GM12865 (cell line): ENCODE results near the gene SPRR1B.
"Not testable (repeated sequence)": the region's sequence is repeated elsewhere in the genome, so short reads cannot be mapped to it uniquely, and the experiment has no call there.

Experiments used
- DNase-seq: peaks from one replicate; pipeline ENCODE4 v3.0.0; 2010; ENCODE audit warnings: low read depth
- H3K4me3 ChIP-seq: 2 replicates; pipeline ENCODE4 v1.5.1; 2011; ENCODE audit warnings: mild to moderate bottlenecking, low read depth, low read length, control low read depth
- TF ChIP-seq, protein P1 (sequence below): IDR thresholded peaks from 2 replicates; pipeline ENCODE4 v1.5.1; 2011; ENCODE audit warnings: low read length, control low read depth, low read depth, inconsistent platforms; ENCODE audit not compliant: insufficient read depth; ENCODE audit errors: missing control alignments

Gene SPRR1B

DNA sequence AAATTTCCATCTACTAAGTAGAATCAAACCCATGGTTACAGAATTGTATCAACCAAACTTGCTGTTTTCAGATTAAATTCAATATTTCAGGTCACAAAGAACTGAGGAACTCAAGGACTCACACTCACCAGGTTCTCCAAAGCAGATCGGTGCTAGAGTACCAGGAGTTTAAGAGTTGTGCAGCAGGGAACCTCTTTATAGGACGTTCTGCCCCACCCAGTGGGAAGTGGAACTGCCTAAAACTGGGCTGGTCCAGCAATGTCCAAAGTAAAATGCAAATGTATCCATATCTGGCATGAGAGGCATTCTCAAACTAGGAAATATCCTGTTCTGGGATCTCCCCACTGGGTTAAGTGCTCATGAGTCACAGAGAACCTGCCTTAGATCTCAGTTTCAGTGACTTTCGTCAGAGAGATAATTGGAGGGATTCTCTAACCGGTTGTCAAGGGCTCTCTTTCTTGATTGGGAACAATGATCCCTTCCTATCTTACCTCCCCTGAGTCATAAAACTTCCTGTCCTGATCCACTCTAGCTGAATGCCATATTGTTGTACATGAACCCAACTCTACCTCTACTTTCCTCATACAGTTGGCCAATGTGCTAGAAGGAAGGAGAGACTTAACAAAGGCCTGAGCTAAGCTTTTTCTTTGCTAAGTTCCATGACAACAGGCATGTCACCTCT, 10.1 kb downstream of the SPRR1B start, which contains the start of gene SPRR2D:
TSS of gene SPRR2D (minus strand) at position 171 of the 682 bp plus-strand sequence. CDS start 774 bp downstream, outside the sequence.
- TF ChIP-seq, protein P1, sequence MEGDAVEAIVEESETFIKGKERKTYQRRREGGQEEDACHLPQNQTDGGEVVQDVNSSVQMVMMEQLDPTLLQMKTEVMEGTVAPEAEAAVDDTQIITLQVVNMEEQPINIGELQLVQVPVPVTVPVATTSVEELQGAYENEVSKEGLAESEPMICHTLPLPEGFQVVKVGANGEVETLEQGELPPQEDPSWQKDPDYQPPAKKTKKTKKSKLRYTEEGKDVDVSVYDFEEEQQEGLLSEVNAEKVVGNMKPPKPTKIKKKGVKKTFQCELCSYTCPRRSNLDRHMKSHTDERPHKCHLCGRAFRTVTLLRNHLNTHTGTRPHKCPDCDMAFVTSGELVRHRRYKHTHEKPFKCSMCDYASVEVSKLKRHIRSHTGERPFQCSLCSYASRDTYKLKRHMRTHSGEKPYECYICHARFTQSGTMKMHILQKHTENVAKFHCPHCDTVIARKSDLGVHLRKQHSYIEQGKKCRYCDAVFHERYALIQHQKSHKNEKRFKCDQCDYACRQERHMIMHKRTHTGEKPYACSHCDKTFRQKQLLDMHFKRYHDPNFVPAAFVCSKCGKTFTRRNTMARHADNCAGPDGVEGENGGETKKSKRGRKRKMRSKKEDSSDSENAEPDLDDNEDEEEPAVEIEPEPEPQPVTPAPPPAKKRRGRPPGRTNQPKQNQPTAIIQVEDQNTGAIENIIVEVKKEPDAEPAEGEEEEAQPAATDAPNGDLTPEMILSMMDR = no peak
- DNase-seq = no peak
- H3K4me3 ChIP-seq = no peak within 1 kb of the TSS

DNA sequence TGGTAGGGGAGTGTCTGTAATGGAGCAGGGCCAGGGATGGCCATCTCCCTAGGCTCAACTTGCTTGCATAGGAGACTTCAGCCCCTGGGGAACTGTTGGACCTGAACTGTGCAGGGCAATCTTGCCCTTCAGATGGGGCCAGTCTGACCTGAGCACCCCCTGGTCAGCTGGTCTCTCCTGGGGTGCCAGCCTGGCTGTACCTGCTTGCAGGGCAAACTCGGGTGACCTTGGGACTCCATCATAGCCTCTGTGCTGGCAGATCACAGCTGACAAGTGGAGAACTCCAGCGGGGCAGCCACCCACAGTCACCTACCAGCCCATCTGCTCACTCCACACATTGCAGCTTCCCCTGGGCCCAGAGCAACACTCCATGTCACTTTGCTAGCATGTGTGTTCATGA, 18.2 kb downstream of the SPRR1B start:
- no peak for DNase-seq
- H3K4me3 ChIP-seq = no peak overlapping the region
- TF ChIP-seq, protein P1 = no peak

DNA sequence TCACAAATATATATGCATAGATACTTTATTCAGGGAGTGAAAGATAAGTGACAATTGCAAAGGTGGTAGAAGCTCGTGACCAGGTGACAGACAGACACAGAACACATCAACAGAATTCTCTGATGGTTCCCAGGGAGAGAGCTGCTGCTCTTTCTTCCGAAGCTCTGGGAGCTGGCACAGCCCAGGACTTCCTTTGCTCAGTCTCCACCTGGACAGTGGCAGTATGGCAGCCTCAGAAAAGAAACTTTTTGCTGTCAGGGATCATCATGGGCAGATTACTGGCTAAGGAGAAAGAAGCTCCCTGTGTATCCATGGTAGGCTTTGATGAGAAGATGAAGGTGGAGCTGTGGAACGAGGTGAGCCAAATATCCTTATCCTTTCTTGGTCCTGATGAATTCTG, 25.1 kb downstream of the SPRR1B start:
- DNase-seq, H3K4me3 ChIP-seq: not testable (repeated sequence)

DNA sequence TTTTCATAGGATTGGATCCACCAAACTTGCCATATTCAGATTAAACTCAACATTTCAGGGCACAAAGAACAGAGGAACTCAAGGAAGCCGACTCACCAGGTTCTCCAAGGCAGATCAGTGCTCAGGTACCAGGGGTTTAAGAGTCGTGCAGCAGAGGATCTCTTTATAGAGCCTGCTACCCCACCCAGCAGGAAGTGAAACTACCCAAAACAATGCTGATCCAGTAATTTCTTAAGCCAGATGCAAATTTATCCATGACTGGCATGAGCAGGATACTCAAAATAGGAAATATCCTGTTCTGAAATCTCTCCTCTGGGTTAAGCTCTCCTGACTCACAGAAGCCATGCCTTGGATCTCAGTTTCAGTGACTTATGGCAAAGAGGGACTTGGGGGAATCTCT, 26.4 kb downstream of the SPRR1B start, which contains the start of gene SPRR2A:
TSS of gene SPRR2A (minus strand) at position 138 of the 400 bp plus-strand sequence. CDS start 777 bp downstream, outside the sequence.
- TF ChIP-seq, protein P1 = no peak
- DNase-seq = no peak
- no peak within 1 kb of the TSS for H3K4me3 ChIP-seq

DNA sequence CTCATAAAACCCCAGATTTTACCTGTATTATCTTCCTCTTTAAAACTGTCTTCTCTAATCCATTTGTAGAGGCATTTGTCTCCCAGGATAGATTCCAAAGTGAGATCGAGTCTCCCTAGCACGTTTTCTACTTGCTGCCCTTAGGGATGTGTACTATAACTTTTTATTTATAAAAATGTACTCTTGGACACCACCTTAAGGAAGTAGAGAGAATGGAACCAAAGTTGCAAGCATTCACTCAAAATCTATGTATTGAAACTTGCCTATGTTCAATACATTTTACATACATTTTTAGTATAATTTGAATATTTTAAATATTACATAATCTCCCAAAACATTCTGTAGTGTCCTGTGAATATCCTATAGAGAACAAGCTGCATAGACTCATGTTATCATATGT, 27.2 kb downstream of the SPRR1B start:
- DNase-seq = no peak

DNA sequence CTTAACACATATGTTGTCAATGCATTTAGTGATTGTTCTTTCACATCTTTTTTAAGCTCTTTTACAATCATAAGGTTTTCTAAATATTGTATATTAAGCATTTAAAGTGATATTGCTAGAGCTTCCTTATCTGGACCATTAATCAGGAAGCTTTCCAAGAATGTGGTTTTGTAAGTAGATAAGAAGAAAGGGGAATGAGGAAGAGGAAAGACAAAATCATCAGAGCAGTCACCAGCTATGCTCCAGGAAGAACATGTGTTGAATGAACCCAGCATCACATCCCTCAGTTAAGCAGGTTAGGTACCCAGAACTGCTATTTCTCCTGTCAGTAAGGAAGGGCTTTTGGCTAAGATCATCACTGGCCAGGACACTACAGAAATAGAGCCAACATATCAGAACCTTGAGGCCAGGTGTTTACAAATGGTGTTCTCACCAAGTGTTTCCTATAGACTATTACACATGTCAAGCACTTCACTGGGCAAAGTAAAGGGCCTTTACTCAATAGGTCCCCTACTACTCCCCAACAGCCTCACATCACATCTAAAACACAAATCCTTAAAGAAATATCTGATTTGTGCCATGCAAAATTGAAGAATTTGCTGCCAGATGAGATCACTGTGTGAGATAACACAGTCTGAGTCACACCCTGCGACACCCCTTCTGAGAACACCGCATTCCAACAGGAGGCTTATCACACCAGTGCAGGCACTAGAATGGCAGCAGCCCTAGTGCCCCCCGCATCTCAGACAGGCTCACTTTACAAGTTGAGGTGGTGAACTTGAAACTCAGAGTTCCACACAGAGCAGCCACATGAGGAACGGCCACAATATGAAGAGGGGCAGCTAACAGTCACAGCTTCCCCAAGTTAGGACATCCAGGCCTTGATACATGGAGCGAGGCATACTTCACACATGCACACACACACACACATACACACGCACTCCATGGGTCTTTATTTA, 28.1 kb downstream of the SPRR1B start:
- no peak for DNase-seq
- no peak overlapping the region for H3K4me3 ChIP-seq
- TF ChIP-seq, protein P1 = no peak

More for the DNA sequence above, 27.2 kb downstream of the SPRR1B start:
- H3K4me3 ChIP-seq = no peak overlapping the region
- TF ChIP-seq, protein P1 = no peak

DNA sequence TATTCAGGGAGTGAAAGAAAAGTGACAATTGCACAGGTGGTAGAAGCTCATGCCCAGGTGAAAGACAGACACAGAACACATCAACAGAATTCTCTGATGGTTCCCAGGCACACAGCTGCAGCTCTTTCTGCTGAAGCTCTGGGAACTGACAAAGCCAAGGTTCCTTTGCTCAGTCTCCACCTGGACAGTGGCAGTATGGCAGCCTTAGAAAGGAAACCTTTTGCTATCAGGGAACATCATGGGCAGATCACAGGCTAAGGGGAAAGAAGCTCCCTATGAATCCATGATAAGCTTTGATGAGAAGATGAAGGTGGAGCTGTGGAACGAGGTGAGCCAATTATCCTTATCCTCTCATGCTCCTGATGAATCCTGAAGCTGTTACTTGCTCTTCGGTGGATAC, 39.2 kb downstream of the SPRR1B start:
- no peak for DNase-seq
- TF ChIP-seq, protein P1 = no peak
- no peak overlapping the region for H3K4me3 ChIP-seq
